Kidney (tissue), 14 donors: ENCODE measurements around the gene CRMP1. TPM values are rescaled to one million over a fixed set of nuclear protein-coding genes. Genes with fewer than 3 reads are reported as not detected.

Source experiments
- DNase-seq, 5 donors: peaks; one replicate each; pipeline ENCODE4 v3.0.0-alpha.2; 2013 to 2020
- FAIRE-seq: peaks from 2 replicates; lab custom pipeline; 2012; peaks lifted over from hg19 to GRCh38; lab: Jason Lieb, UNC
- H3K27ac ChIP-seq, 2 donors: one replicate each; pipeline ENCODE4 v1.7.0; 2013; ENCODE audit warnings: low read depth in 2 of 2, low read length in 2 of 2, inconsistent platforms in 1 of 2
- H3K27me3 ChIP-seq: one replicate; pipeline ENCODE4 v1.7.1; 2013; ENCODE audit warnings: low read length, inconsistent platforms; ENCODE audit not compliant: control insufficient read depth, insufficient read depth
- H3K36me3 ChIP-seq, 3 donors: one replicate each; pipeline versions ENCODE4 v1.7.0 to v1.7.1; 2013; ENCODE audit warnings: low read length in 3 of 3, control low read depth in 1 of 3, inconsistent platforms in 1 of 3; ENCODE audit not compliant: insufficient read depth in 3 of 3, control insufficient read depth in 2 of 3
- H3K4me1 ChIP-seq, 3 donors: one replicate each; pipeline versions ENCODE4 v1.7.0 to v1.7.1; 2013; ENCODE audit warnings: low read length in 3 of 3, inconsistent platforms in 1 of 3, low read depth in 1 of 3; ENCODE audit not compliant: control insufficient read depth in 2 of 3, insufficient read depth in 2 of 3
- H3K4me3 ChIP-seq, 3 donors: one replicate each; pipeline versions ENCODE4 v1.7.0 to v1.8.1; 2013; ENCODE audit warnings: low read length in 3 of 3, control low read depth in 1 of 3, inconsistent platforms in 1 of 3
- H3K9ac ChIP-seq, 3 donors: one replicate each; pipeline versions ENCODE4 v1.7.0 to v1.7.1; 2013; ENCODE audit warnings: low read length in 3 of 3, control low read depth in 1 of 3, inconsistent platforms in 1 of 3
- H3K9me3 ChIP-seq, 3 donors: one replicate each; pipeline versions ENCODE4 v1.7.0 to v1.7.1; 2013; ENCODE audit warnings: low read length in 3 of 3, control low read depth in 1 of 3, inconsistent platforms in 1 of 3; ENCODE audit not compliant: control insufficient read depth in 2 of 3, insufficient read depth in 1 of 3
- CTCF ChIP-seq: IDR thresholded peaks from 3 replicates; pipeline ENCODE4 v1.5.1; 2012; ENCODE audit warnings: mild to moderate bottlenecking, moderate library complexity, borderline replicate concordance; ENCODE audit not compliant: insufficient read depth; ENCODE audit errors: extremely low read depth
- intact Hi-C: fragments of 100-400 bp; cut with DNase I; formaldehyde crosslinking; loops from one replicate; pipeline ENCODE4 v1.11.1; 2022
- polyA plus RNA-seq: library from polyadenylated mRNA; stranded (reverse); fragments of 350-450 nt; fragmentation: Illumina TruSeq; extraction: RNeasy Lipid Tissue Mini Kit (QIAGEN cat#74804); gene quantifications from one replicate; pipeline ENCODE4 v1.2.3, GENCODE V29; 2014; ENCODE audit warnings: low read depth, low replicate concordance; ENCODE audit not compliant: insufficient read depth
- total RNA-seq: library from RNA; stranded (reverse); fragmentation: NEBNext Ultra II Directional; extraction: Animal tissue kit (Norgen Biotek cat#: 25700); gene quantifications from one replicate; pipeline ENCODE4 v1.2.1, GENCODE V29; 2021
- donor health status: control.
- donor health status: control.
- donor health status: control.
- donor health status: control.
- donor health status: control.
- donor health status: DM: yes; HTN: yes; CAD: no.
- donor health status: Normal renal cell carcinoma (clear cell type).

Gene CRMP1
- total and polyA plus RNA-seq, 2 donors from 2014 or later, result 0.26 to 0.66 TPM

DNA sequence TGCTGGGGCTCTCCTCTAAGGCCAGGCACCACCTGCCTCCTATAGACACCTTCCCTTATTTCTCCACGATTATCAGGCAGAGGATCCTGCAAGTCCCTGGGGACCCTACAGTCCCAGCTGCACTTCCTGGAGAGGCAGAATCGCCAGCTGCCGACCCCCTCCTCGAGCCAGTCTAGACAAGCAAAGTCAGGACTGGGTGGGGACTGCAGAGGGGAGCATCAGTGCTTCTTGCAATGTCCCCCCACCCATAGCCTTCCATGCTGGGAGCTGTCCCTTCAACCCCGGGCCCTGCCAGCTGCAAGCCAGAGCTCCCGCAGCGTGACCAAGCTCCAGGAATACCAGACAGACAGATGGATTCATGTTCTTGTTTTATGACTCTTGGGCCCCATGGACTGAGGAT lies 1.4 kb upstream of the CRMP1 start:
- TF ChIP-seq CTCF, result no peak
- peaks cover 43% of the 10 kb centered on the region for H3K27me3 ChIP-seq
- no peaks in the 10 kb centered on the region for H3K36me3 ChIP-seq
- no peaks in the 10 kb centered on the region for H3K4me1 ChIP-seq
- FAIRE-seq (no peak), DNase-seq (no peak)
- H3K27ac ChIP-seq, result no peak overlapping the region
- H3K9ac ChIP-seq, result no peak overlapping the region
- intact Hi-C loops, result no loop called here
- H3K9me3 ChIP-seq, result no peaks in the 10 kb centered on the region
- no peak overlapping the region for H3K4me3 ChIP-seq

DNA sequence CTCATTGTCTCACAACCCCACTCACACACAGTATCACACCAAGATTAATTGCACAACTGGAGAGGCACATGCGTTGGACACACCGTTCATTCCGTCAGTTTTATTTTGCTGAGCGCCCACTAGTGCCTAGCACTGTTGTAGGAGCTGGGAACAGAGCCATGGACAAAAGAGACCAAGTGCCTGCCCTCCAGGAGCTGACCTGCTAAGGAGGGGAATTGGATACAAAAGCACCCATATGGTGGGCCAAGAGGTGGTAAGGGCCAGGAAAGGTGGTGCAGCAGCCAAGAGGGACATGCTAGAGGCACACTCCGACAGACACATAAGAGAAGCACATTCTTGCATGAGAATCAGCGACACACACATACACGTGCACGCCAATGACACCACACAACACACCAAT lies 705 bp upstream of the CRMP1 start:
- no peaks in the 10 kb centered on the region for H3K9me3 ChIP-seq
- no peak for TF ChIP-seq CTCF
- no peaks in the 10 kb centered on the region for H3K36me3 ChIP-seq
- no peaks in the 10 kb centered on the region for H3K4me1 ChIP-seq
- intact Hi-C loops, result no loop called here
- H3K9ac ChIP-seq, result no peak overlapping the region
- FAIRE-seq (no peak), DNase-seq (no peak)
- peak overlapping the region in 1 of 3 donors; percentile 41 for H3K4me3 ChIP-seq
- peaks cover 47% of the 10 kb centered on the region for H3K27me3 ChIP-seq
- no peak overlapping the region for H3K27ac ChIP-seq

- Histone ChIP-seq H3K36me3 (no peaks in the 10 kb centered on the region), H3K27ac (no peak overlapping the region), H3K9me3 (no peaks in the 10 kb centered on the region), H3K27me3 (peaks cover 47% of the 10 kb centered on the region), H3K4me1 (no peaks in the 10 kb centered on the region), H3K9ac (no peak overlapping the region), H3K4me3 (no peak overlapping the region)
- intact Hi-C loops, result no loop called here
- DNase-seq (peak in 1 of 5 donors; percentile 50), FAIRE-seq (no peak)
- no peak for TF ChIP-seq CTCF
Measured at GRCh38 chr4:5892323-5893003, 423 bp downstream of the CRMP1 start.
